Mesendoderm (in vitro differentiated cells): ENCODE results near the gene PRPH.

Source experiments
- DNase-seq: peaks from one replicate; pipeline ENCODE4 v3.0.0; 2013
- H2AK5ac ChIP-seq: 2 replicates; pipeline ENCODE4 v1.6.1; 2013; ENCODE audit warnings: low read length, inconsistent platforms
- H2BK120ac ChIP-seq: 2 replicates; pipeline ENCODE4 v1.6.1; 2013; ENCODE audit warnings: low read depth, mild to moderate bottlenecking, low read length, moderate library complexity, mixed read lengths
- H2BK15ac ChIP-seq: replicated peaks from 2 replicates; pipeline ENCODE4 v1.6.1; 2013; ENCODE audit warnings: low read depth, mild to moderate bottlenecking, moderate library complexity
- H2BK5ac ChIP-seq: 2 replicates; pipeline ENCODE4 v1.6.1; 2013; ENCODE audit warnings: low read length, inconsistent platforms
- H3K18ac ChIP-seq: 2 replicates; pipeline ENCODE4 v1.6.1; 2013; ENCODE audit warnings: mild to moderate bottlenecking, low read length, mixed read lengths
- H3K23ac ChIP-seq: one replicate; pipeline ENCODE4 v1.6.1; 2013; ENCODE audit warnings: low read length
- H3K27ac ChIP-seq: 2 replicates; pipeline ENCODE4 v1.5.1; 2013; ENCODE audit warnings: low read depth, mild to moderate bottlenecking, inconsistent platforms, low read length, moderate library complexity
- H3K27me3 ChIP-seq: 2 replicates; pipeline ENCODE4 v1.6.1; 2013; ENCODE audit warnings: low read length, control low read depth, mild to moderate bottlenecking, inconsistent platforms; ENCODE audit not compliant: insufficient read depth, poor library complexity
- H3K36me3 ChIP-seq: 2 replicates; pipeline ENCODE4 v1.6.1; 2013; ENCODE audit warnings: low read length, inconsistent platforms; ENCODE audit not compliant: control insufficient read depth, insufficient read depth
- H3K4ac ChIP-seq: one replicate; pipeline ENCODE4 v1.6.1; 2013; ENCODE audit warnings: low read depth, mild to moderate bottlenecking, low read length, moderate library complexity
- H3K4me1 ChIP-seq: 2 replicates; pipeline ENCODE4 v1.6.1; 2013; ENCODE audit warnings: low read depth, low read length, inconsistent platforms; ENCODE audit not compliant: control insufficient read depth
- H3K4me2 ChIP-seq: 2 replicates; pipeline ENCODE4 v1.6.1; 2013; ENCODE audit warnings: low read length
- H3K4me3 ChIP-seq: 2 replicates; pipeline ENCODE4 v1.5.1; 2013; ENCODE audit warnings: mild to moderate bottlenecking, low read length
- H3K56ac ChIP-seq: one replicate; pipeline ENCODE4 v1.6.1; 2013; ENCODE audit warnings: low read length
- H3K79me1 ChIP-seq: 2 replicates; pipeline ENCODE4 v1.6.1; 2013; ENCODE audit warnings: low read length, inconsistent platforms
- H3K79me2 ChIP-seq: 2 replicates; pipeline ENCODE4 v1.6.1; 2013; ENCODE audit warnings: mild to moderate bottlenecking, low read length; ENCODE audit not compliant: control insufficient read depth, insufficient read depth
- H3K9ac ChIP-seq: 2 replicates; pipeline ENCODE4 v1.6.1; 2013; ENCODE audit warnings: low read length, inconsistent platforms
- H4K5ac ChIP-seq: one replicate; pipeline ENCODE4 v1.6.1; 2013; ENCODE audit warnings: low read length
- H4K8ac ChIP-seq: one replicate; pipeline ENCODE4 v1.6.1; 2013; ENCODE audit warnings: low read depth, mild to moderate bottlenecking, control low read depth, low read length, moderate library complexity
- WGBS: extraction: QIAGEN DNeasy Blood & Tissue Kit; methylation state at CpG from one replicate; pipeline ENCODE4 v1.1.7; 2013; ENCODE audit warnings: low lambda C conversion rate, missing lambda C conversion rate; ENCODE audit not compliant: insufficient coverage; ENCODE audit errors: extremely low coverage; 5-methylcytosine and 5-hydroxymethylcytosine counted together

The PRPH gene

GRCh38 chr12:49335955-49336644 is 41.2 kb downstream of the PRPH start:
- Histone ChIP-seq H3K56ac (peak overlapping the region; percentile 8), H3K4me3 (no peak overlapping the region), H2BK120ac (no peak overlapping the region), H3K4me1 (peaks cover 6% of the 10 kb centered on the region), H3K18ac (no peak overlapping the region), H3K27ac (no peak overlapping the region), H4K5ac (no peak overlapping the region), H3K27me3 (peaks cover 49% of the 10 kb centered on the region), H3K79me2 (no peaks in the 10 kb centered on the region), H2BK5ac (no peak overlapping the region), H2AK5ac (no peak overlapping the region), H4K8ac (no peak overlapping the region), H3K9ac (no peak overlapping the region), H3K79me1 (no peaks in the 10 kb centered on the region), H3K23ac (no peak overlapping the region), H3K4ac (no peak overlapping the region), H3K36me3 (no peaks in the 10 kb centered on the region), H3K4me2 (peak overlapping the region; percentile 44), H2BK15ac (no peak overlapping the region)
- no CpG with 5 or more reads among the region's 72 CpGs for WGBS
- no peak for DNase-seq

GRCh38 chr12:49336645-49337584 is 42.0 kb downstream of the PRPH start, which contains the start of gene C1QL4:
Gene C1QL4 (minus strand): TSS chr12:49337188. CDS start chr12:49336477, 711 bp downstream.
- H3K27me3 ChIP-seq = peaks cover 56% of the 10 kb centered on the region
- H3K4ac ChIP-seq = no peak within 1 kb of the TSS
- H2AK5ac ChIP-seq = no peak within 1 kb of the TSS
- H3K9ac ChIP-seq = peak within 1 kb of the TSS; percentile 29
- peak within 1 kb of the TSS; percentile 44 for H3K4me2 ChIP-seq
- no peak within 1 kb of the TSS for H3K4me3 ChIP-seq
- peaks cover 6% of the 10 kb centered on the region for H3K4me1 ChIP-seq
- peak; percentile 82 for DNase-seq
- no peak within 1 kb of the TSS for H4K5ac ChIP-seq
- H3K27ac ChIP-seq = no peak within 1 kb of the TSS
- no peaks in the 10 kb centered on the region for H3K79me1 ChIP-seq
- peak within 1 kb of the TSS; percentile 39 for H3K56ac ChIP-seq
- H2BK15ac ChIP-seq = no peak within 1 kb of the TSS
- no peaks in the 10 kb centered on the region for H3K79me2 ChIP-seq
- H3K23ac ChIP-seq = no peak within 1 kb of the TSS
- WGBS = no CpG with 5 or more reads among the region's 65 CpGs
- no peak within 1 kb of the TSS for H2BK5ac ChIP-seq
- H3K36me3 ChIP-seq = no peaks in the 10 kb centered on the region
- no peak within 1 kb of the TSS for H4K8ac ChIP-seq
- H3K18ac ChIP-seq = no peak within 1 kb of the TSS
- no peak within 1 kb of the TSS for H2BK120ac ChIP-seq

DNA sequence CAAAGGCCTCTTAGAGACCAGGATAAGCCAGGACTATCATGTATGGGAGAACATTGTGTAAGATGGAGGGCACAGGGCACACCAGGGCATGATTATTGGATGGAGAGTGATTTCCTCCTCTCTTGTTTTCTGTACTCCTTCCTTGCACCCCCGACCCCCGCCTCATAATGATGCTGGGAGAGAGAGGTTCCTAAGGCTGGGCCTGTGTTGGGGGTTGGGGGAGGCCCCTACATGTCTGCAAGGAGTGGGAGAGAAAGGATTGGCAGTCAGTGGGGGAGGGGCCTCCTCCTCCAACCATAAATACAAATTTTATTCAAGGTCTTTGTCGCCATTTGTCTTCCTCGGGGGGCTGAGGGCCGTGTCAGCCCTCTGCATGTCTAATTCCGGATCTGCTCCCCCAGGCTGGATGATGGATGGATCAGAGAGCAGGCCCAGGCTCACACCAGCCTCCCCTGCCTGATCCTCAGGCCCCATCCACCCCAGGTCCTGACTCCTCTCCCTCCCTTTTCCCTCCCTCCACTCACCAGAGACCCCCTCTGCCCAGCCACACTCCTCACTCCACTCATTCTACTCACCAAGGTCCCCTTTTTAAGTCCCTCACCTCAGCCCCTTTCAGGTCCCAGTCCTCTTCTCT is 44.0 kb downstream of the PRPH start:
- H3K36me3 ChIP-seq = no peaks in the 10 kb centered on the region
- H2BK120ac ChIP-seq = no peak overlapping the region
- no peak overlapping the region for H4K5ac ChIP-seq
- no peak overlapping the region for H3K4ac ChIP-seq
- H2BK15ac ChIP-seq = no peak overlapping the region
- no peak overlapping the region for H4K8ac ChIP-seq
- no peak overlapping the region for H2AK5ac ChIP-seq
- H3K4me1 ChIP-seq = peaks cover 9% of the 10 kb centered on the region
- no peak overlapping the region for H3K23ac ChIP-seq
- H2BK5ac ChIP-seq = no peak overlapping the region
- no CpG with 5 or more reads among the region's 6 CpGs for WGBS
- no peak overlapping the region for H3K9ac ChIP-seq
- H3K56ac ChIP-seq = no peak overlapping the region
- no peak overlapping the region for H3K4me2 ChIP-seq
- DNase-seq = no peak
- H3K27ac ChIP-seq = no peak overlapping the region
- no peak overlapping the region for H3K4me3 ChIP-seq
- peaks cover 59% of the 10 kb centered on the region for H3K27me3 ChIP-seq
- no peak overlapping the region for H3K18ac ChIP-seq
- no peaks in the 10 kb centered on the region for H3K79me1 ChIP-seq
- H3K79me2 ChIP-seq = no peaks in the 10 kb centered on the region

DNA sequence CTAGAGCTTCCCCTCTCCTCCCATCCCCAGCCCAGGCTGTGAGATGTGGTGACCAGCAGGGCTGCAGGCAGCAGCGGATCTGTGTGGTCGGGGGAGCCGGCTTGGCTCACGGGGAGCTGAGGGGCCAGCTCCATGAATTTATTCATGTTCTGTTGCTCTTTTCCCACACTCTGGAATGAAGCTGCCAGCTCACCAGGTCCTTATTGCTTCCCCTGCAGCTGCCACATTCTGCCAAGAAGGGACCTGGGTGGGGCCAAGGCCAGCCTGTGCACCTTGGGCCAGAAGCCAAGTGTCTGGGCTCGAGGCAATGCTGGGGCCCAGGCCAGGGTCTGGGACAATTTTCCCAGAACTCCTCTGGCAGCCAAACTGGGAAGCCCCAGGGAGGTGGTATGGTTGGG is 44.5 kb downstream of the PRPH start:
- no peak overlapping the region for H2BK15ac ChIP-seq
- H2AK5ac ChIP-seq = no peak overlapping the region
- no peak overlapping the region for H4K8ac ChIP-seq
- H3K23ac ChIP-seq = no peak overlapping the region
- no peak overlapping the region for H3K9ac ChIP-seq
- H3K4me1 ChIP-seq = peaks cover 9% of the 10 kb centered on the region
- peaks cover 60% of the 10 kb centered on the region for H3K27me3 ChIP-seq
- no peak overlapping the region for H3K4me2 ChIP-seq
- no peak overlapping the region for H3K4ac ChIP-seq
- WGBS = no CpG with 5 or more reads among the region's 5 CpGs
- H3K18ac ChIP-seq = no peak overlapping the region
- no peaks in the 10 kb centered on the region for H3K79me1 ChIP-seq
- no peak overlapping the region for H3K56ac ChIP-seq
- no peak overlapping the region for H3K4me3 ChIP-seq
- H2BK120ac ChIP-seq = no peak overlapping the region
- no peaks in the 10 kb centered on the region for H3K79me2 ChIP-seq
- no peak overlapping the region for H4K5ac ChIP-seq
- DNase-seq = peak; percentile 44
- no peak overlapping the region for H2BK5ac ChIP-seq
- H3K36me3 ChIP-seq = no peaks in the 10 kb centered on the region
- H3K27ac ChIP-seq = no peak overlapping the region

GRCh38 chr12:49340095-49340870 is 45.3 kb downstream of the PRPH start:
- Histone ChIP-seq H3K4me2 (no peak overlapping the region), H3K27me3 (peaks cover 62% of the 10 kb centered on the region), H3K18ac (no peak overlapping the region), H2BK15ac (no peak overlapping the region), H3K4me3 (no peak overlapping the region), H3K79me2 (no peaks in the 10 kb centered on the region), H3K36me3 (no peaks in the 10 kb centered on the region), H4K5ac (no peak overlapping the region), H3K9ac (no peak overlapping the region), H2BK120ac (no peak overlapping the region), H3K79me1 (no peaks in the 10 kb centered on the region), H4K8ac (no peak overlapping the region), H2BK5ac (no peak overlapping the region), H3K56ac (no peak overlapping the region), H3K4ac (no peak overlapping the region), H3K4me1 (peaks cover 9% of the 10 kb centered on the region), H3K23ac (no peak overlapping the region), H2AK5ac (no peak overlapping the region), H3K27ac (no peak overlapping the region)
- no CpG with 5 or more reads among the region's 6 CpGs for WGBS
- DNase-seq = no peak
